Measurements from ENCODE around the gene PTPRF.
A peak's percentile ranks its signal among the peaks of the same experiment; 100 is the strongest.

Gene PTPRF

DNA sequence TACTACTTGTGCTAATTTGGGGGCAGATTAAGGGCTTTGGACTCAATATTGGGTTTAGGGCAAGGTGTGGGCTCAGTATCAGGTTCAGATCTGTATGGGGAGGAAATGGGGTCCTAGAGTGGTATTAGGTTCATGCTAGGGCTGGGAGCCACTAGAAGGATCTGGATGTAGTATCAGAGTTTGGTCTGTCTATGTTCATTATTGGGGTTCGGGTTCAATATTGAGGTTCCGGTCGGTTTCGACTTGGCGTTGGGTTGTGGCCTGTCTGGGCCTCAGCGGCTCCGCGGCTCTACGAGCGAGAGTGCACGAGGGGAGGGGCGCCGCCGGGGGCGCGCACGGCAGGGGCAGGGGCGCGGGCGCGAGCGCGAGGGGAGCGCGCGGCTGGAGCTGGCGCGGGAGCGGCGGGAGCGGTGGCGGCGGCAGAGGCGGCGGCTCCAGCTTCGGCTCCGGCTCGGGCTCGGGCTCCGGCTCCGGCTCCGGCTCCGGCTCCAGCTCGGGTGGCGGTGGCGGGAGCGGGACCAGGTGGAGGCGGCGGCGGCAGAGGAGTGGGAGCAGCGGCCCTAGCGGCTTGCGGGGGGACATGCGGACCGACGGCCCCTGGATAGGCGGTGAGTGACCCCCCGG, at the start of gene PTPRF:
Gene PTPRF, plus strand, starts transcription at position 401 of the 624 bp plus-strand sequence. CDS start 14,193 bp downstream, outside the sequence.
- TF ChIP-seq, protein P1, sequence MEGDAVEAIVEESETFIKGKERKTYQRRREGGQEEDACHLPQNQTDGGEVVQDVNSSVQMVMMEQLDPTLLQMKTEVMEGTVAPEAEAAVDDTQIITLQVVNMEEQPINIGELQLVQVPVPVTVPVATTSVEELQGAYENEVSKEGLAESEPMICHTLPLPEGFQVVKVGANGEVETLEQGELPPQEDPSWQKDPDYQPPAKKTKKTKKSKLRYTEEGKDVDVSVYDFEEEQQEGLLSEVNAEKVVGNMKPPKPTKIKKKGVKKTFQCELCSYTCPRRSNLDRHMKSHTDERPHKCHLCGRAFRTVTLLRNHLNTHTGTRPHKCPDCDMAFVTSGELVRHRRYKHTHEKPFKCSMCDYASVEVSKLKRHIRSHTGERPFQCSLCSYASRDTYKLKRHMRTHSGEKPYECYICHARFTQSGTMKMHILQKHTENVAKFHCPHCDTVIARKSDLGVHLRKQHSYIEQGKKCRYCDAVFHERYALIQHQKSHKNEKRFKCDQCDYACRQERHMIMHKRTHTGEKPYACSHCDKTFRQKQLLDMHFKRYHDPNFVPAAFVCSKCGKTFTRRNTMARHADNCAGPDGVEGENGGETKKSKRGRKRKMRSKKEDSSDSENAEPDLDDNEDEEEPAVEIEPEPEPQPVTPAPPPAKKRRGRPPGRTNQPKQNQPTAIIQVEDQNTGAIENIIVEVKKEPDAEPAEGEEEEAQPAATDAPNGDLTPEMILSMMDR (IDR thresholded peaks at IDR 0.05; ENCODE audit: low read depth, low read length): no peak

DNA sequence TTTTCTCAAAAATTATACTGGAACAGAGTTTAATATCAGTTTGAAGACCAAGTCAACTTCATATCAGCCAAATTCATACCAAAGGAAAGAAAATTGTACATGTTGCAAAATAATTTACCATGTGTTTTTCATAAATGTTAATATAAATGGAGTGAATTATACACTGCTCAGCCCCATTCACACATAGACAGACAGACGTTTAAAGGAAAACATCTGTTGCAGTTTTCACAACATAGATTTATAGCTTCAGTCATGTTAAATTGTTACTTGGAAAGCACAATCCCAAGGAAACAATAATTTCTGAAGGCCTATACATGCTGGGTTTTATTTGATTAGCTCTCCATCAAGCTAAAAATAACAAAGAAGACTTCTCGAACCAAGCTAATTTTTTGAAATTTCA, 49.2 kb upstream of the PTPRF start:
- DNase-seq (ENCODE audit: low read depth in 2 of 2): no peak
- no peak overlapping the region for H3K4me3 ChIP-seq (replicated peaks in 1 of 2; ENCODE audit: low read depth in 2 of 2, low read length in 2 of 2)
- TF ChIP-seq, protein P1 (IDR thresholded peaks at IDR 0.05; ENCODE audit: low read depth, low read length): no peak

More for the DNA sequence above, at the start of gene PTPRF:
- H3K4me3 ChIP-seq (replicated peaks in 1 of 2; ENCODE audit: low read depth in 2 of 2, low read length in 2 of 2): peak within 1 kb of the TSS; percentile 57 to 75
- peak; percentile 11 to 60 for DNase-seq (ENCODE audit: low read depth in 2 of 2)

DNA sequence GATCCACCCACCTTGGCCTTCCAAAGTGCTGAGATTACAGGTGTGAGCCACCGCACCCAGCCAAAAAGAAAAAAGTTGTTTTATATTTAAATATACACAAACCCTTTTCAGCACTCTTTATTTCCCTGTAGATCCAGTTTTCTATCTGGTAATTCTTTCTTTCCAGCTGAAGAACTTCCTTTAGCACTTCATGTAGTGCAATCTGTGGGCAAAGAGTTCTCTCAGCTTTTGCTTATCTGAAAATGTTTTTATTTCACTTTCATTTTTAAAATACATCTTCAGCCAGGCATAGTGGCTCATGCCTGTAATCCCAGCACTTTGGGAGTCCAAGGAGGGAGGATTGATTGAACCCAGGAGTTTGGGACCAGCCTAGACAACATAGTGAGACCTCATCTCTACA, 48.5 kb upstream of the PTPRF start:
- H3K4me3 ChIP-seq (replicated peaks in 1 of 2; ENCODE audit: low read depth in 2 of 2, low read length in 2 of 2): no peak overlapping the region
- DNase-seq (ENCODE audit: low read depth in 2 of 2): peak in 1 of 2 donors; percentile 19
- TF ChIP-seq, protein P1 (IDR thresholded peaks at IDR 0.05; ENCODE audit: low read depth, low read length): no peak

DNA sequence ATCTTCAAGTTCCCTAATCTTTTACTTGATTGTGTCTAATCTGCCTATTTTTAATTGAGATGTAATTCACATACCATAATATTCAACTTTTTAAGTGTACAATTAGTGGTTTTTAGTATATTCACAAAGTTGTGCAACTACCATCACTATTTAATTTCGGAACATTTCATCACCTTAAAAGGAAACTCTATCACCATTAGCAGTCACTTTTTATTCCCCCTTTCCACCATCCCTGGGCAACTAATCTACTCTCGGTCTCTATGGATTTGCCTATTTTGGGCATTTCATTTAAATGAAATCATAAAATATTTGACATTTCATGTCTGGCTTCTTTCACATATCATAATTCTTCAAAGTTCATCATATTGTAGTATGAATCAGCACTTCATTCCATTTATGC, 46.3 kb upstream of the PTPRF start:
- TF ChIP-seq, protein P1 (IDR thresholded peaks at IDR 0.05; ENCODE audit: low read depth, low read length): no peak
- H3K4me3 ChIP-seq (replicated peaks in 1 of 2; ENCODE audit: low read depth in 2 of 2, low read length in 2 of 2): no peak overlapping the region
- no peak for DNase-seq (ENCODE audit: low read depth in 2 of 2)

DNA sequence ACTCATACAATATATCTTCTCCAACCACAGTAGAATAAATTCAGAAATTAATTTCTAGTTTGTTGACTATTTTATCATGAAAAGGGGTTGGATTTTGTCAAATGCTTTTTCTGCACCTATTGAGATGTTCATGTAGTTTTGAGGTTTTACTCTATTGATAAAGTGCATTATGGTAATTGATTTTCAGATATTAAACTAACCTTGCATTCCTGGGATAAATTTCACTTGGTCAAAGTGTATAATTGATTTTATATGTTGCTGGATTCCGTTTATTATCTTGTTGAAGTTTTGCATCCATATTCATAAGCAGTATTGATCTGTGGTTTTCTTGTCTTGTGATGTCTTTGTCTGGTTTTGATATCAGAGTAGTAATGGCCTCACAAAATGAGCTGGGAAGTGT, 42.5 kb upstream of the PTPRF start:
- H3K4me3 ChIP-seq (replicated peaks in 1 of 2; ENCODE audit: low read depth in 2 of 2, low read length in 2 of 2): no peak overlapping the region
- DNase-seq (ENCODE audit: low read depth in 2 of 2): no peak
- TF ChIP-seq, protein P1 (IDR thresholded peaks at IDR 0.05; ENCODE audit: low read depth, low read length): no peak

DNA sequence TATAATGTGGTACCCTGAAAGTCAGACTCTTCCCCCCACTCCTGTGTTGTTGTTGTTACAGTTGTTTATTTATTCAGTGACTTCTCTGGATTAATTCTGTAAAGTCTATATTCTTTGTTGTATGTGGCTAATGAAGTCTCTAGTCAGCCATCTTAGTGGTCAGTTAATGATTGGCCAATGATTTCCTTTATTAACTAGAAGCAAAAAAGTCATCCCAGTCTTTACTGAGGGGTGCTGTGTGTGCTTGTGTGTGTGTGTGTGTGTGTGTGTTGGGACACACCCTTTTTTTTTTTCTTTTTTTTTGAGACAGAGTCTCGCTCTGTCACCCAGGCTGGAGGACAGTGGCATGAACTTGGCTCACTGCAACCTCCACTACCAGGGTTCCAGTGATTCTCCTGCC, 39.6 kb upstream of the PTPRF start:
- no peak for DNase-seq (ENCODE audit: low read depth in 2 of 2)
- H3K4me3 ChIP-seq (replicated peaks in 1 of 2; ENCODE audit: low read depth in 2 of 2, low read length in 2 of 2): no peak overlapping the region
- TF ChIP-seq, protein P1 (IDR thresholded peaks at IDR 0.05; ENCODE audit: low read depth, low read length): no peak

DNA sequence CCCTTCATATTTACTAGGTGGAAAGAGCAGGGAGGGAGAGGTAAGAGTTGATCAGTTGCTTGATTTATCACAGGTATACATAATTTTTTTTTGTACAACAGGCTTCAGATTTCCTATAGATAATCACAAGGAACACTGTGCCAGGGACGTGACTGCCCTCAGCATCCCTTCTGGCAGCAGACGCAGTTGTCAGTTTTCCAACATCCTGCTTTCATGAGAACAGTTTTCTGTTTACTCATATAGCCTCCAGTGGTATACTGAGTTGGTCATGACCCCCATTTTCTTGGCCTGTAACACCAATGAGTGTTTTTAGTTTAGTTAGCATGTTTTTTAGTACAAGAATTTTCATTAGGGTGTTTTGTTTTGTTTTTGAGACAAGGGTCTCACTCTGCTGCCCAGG, 37.9 kb upstream of the PTPRF start:
- no peak overlapping the region for H3K4me3 ChIP-seq (replicated peaks in 1 of 2; ENCODE audit: low read depth in 2 of 2, low read length in 2 of 2)
- DNase-seq (ENCODE audit: low read depth in 2 of 2): peak; percentile 21 to 61
- TF ChIP-seq, protein P1 (IDR thresholded peaks at IDR 0.05; ENCODE audit: low read depth, low read length): no peak

Data from cardiac fibroblast (primary cell).